Esophagus muscularis mucosa (tissue), 4 donors: Measurements from ENCODE around the gene SORBS1. TPM values are rescaled to one million over a fixed set of nuclear protein-coding genes. Genes with fewer than 3 reads are reported as not detected.
A peak's percentile ranks its signal among the peaks of the same experiment; 100 is the strongest.

Source experiments
- DNase-seq: peaks from one replicate; pipeline ENCODE4 v3.0.0-alpha.2; 2017; ENCODE audit errors: extremely low spot score
- H3K27ac ChIP-seq, 4 donors: fragments of 200-600 bp; sonication (generic); replicated peaks in 1 of 4; 1 replicate in 3 of 4; 2 replicates in 1 of 4; pipeline ENCODE4 v1.5.1; 2016 to 2019; ENCODE audit warnings: mild to moderate bottlenecking in 1 of 4
- H3K27me3 ChIP-seq, 4 donors: fragments of 200-600 bp; sonication (generic); one replicate each; pipeline versions ENCODE4 v1.5.1 to v1.6.0; 2016 to 2019
- H3K36me3 ChIP-seq, 4 donors: fragments of 200-600 bp; sonication (generic); one replicate each; pipeline ENCODE4 v1.5.1; 2016 to 2019
- H3K4me1 ChIP-seq, 4 donors: fragments of 200-600 bp; sonication (generic); one replicate each; pipeline ENCODE4 v1.5.1; 2016 to 2019
- H3K4me3 ChIP-seq, 4 donors: fragments of 200-600 bp; sonication (generic); 1 replicate in 2 of 4; 2 replicates in 2 of 4; pipeline ENCODE4 v1.5.1; 2016 to 2019; ENCODE audit warnings: mild to moderate bottlenecking in 4 of 4, moderate library complexity in 1 of 4
- H3K9me3 ChIP-seq, 4 donors: fragments of 200-600 bp; sonication (generic); 1 replicate in 3 of 4; 2 replicates in 1 of 4; pipeline ENCODE4 v1.5.1; 2016 to 2019
- EP300 ChIP-seq: sonication (generic); formaldehyde crosslinking; IDR thresholded peaks from one replicate; pipeline ENCODE4 v1.6.1; 2017; ENCODE audit warnings: antibody characterized with exemption
- POLR2A ChIP-seq: fragments of 450-650 bp; IDR thresholded peaks from one replicate; pipeline ENCODE4 v1.6.1; 2017; ENCODE audit warnings: antibody characterized with exemption, moderate library complexity, mild to moderate bottlenecking, low read depth
- POLR2AphosphoS5 ChIP-seq, 2 donors: sonication (generic); formaldehyde crosslinking; IDR thresholded peaks; one replicate each; pipeline ENCODE4 v1.6.1; 2017; ENCODE audit warnings: antibody characterized with exemption in 2 of 2
- WGBS: methylation state at CpG from one replicate; pipeline ENCODE4 v1.1.5; 2018; 5-methylcytosine and 5-hydroxymethylcytosine counted together
- intact Hi-C: fragments of 100-400 bp; cut with DNase I; formaldehyde crosslinking; loops from one replicate; pipeline ENCODE4 v1.15.1; 2023
- total RNA-seq, 4 donors: library from RNA; depleted of rRNA; stranded (reverse); fragments of >200 nt; gene quantifications; one replicate each; pipeline versions ENCODE4 v1.1.0 to v1.2.1, GENCODE V29; 2016
- TF ChIP-seq, protein P1 (sequence below), 3 experiments: fragments of 200-600 bp in 2 of 3; fragments of 450-650 bp in 1 of 3; sonication (generic) in 2 of 3; IDR thresholded peaks; one replicate each; pipeline ENCODE4 v1.5.1; 2017 to 2019; ENCODE audit warnings: antibody characterized with exemption in 3 of 3, mild to moderate bottlenecking in 2 of 3, moderate library complexity in 1 of 3

SORBS1 gene
- total RNA-seq, 4 donors from 2014 or later = 1,569 to 2,231 (median 1,854) TPM

DNA sequence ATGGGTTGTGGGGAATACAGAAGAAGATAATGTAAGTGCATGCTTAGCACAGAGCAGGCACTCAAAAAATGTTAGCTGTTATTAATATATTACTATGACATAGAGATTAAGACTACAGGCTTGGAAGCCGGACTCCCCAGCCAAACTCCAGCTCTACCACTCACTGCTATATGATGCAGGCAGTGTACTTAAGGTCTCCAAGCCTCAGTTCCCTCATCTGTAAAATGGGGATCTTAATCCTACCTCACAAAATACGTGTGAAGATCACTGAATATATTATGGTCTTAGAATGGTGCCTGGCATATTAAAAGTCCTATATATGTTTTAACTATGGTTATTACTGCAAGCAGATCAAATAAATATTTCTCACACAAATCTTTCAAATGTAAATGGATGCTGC, 275.6 kb downstream of the SORBS1 start:
- WGBS = 92% methylated on average over 2 of the region's 2 CpGs
- no peaks in the 10 kb centered on the region for H3K36me3 ChIP-seq
- peaks cover 0 to 27% (median 8%) of the 10 kb centered on the region in 4 donors for H3K27me3 ChIP-seq
- peaks cover 12 to 50% (median 32%) of the 10 kb centered on the region in 4 donors for H3K4me1 ChIP-seq
- no peak for TF ChIP-seq POLR2A
- H3K27ac ChIP-seq = peak overlapping the region in 2 of 4 donors; percentile 1 to 21
- no peak for DNase-seq
- intact Hi-C loops = loop anchor here (5.0 kb wide), 1 partner anchor 38 kb away; no protein-coding TSS in a partner anchor
- H3K9me3 ChIP-seq = no peaks in the 10 kb centered on the region
- no peak overlapping the region for H3K4me3 ChIP-seq

DNA sequence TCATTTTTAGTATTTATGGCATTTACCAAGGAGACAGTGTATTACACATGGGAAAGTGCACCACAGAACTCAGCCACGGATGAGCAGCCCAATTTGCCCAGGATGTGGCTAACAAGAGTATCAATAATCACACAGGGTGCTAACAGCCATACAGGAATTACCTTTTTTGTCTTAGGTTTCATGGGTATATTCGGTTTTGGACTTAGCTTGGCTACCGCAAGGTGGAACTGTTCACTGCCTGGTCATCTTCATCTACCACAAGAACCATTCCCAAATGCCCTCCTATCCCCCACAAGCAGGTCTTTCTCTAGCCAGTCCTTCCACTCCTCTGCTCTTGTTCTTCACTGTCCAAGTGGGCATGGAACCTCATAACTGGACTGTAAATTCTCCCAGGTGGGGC, 276.4 kb downstream of the SORBS1 start:
- H3K4me1 ChIP-seq = peaks cover 5 to 58% (median 32%) of the 10 kb centered on the region in 4 donors
- WGBS = 86% methylated on average over 3 of the region's 3 CpGs
- H3K4me3 ChIP-seq = no peak overlapping the region
- no peak for TF ChIP-seq POLR2AphosphoS5 (IDR thresholded peaks at IDR 0.05)
- no peak for TF ChIP-seq EP300
- no peak for TF ChIP-seq POLR2A
- TF ChIP-seq, protein P1, sequence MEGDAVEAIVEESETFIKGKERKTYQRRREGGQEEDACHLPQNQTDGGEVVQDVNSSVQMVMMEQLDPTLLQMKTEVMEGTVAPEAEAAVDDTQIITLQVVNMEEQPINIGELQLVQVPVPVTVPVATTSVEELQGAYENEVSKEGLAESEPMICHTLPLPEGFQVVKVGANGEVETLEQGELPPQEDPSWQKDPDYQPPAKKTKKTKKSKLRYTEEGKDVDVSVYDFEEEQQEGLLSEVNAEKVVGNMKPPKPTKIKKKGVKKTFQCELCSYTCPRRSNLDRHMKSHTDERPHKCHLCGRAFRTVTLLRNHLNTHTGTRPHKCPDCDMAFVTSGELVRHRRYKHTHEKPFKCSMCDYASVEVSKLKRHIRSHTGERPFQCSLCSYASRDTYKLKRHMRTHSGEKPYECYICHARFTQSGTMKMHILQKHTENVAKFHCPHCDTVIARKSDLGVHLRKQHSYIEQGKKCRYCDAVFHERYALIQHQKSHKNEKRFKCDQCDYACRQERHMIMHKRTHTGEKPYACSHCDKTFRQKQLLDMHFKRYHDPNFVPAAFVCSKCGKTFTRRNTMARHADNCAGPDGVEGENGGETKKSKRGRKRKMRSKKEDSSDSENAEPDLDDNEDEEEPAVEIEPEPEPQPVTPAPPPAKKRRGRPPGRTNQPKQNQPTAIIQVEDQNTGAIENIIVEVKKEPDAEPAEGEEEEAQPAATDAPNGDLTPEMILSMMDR (IDR thresholded peaks at IDR 0.05) = no peak
- DNase-seq = no peak
- H3K27me3 ChIP-seq = peaks cover 0 to 20% (median 4%) of the 10 kb centered on the region in 4 donors
- H3K27ac ChIP-seq = peak overlapping the region in 1 of 4 donors; percentile 21
- H3K9me3 ChIP-seq = no peaks in the 10 kb centered on the region
- intact Hi-C loops = loop anchor here (5.0 kb wide), 1 partner anchor 38 kb away; no protein-coding TSS in a partner anchor
- no peaks in the 10 kb centered on the region for H3K36me3 ChIP-seq

DNA sequence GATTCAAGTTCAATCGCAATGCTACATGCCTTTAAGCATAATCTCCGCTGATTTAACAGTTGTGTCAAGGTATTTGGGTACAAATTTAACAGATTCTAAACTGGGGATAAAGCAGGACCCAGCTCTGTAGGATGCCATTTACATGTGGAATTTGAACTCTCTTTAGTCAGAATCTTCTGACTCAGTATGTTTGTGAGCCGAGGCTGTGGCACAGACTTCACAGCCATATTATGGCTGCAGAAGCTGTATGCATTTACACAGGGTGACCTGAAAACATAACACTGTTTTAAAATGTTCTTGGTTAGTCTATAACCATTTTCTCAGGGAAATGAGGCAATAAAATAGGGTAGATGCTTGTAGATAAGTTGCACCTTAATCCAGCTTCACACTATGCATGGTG, 279.1 kb downstream of the SORBS1 start:
- DNase-seq = no peak
- WGBS = 86% methylated on average over 3 of the region's 3 CpGs

DNA sequence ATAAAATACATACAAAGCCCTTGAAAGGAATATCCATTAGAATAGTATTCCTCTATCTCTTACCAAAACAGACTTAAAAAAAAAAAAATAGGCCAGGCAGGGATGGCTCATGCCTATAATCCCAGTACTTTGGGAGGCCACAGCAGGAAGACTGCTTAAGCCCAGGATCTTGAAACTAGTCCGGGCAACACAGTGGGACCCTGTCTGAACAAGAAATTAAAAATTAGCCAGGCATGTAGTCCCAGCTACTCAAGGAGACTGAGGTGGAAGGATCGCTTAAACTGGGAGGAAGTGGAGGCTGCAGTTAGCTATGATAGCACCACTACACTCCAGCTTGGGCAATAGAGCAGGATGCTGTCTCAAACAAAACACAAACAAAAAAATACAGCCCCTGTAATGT, 280.0 kb downstream of the SORBS1 start:
- H3K27ac ChIP-seq = peak overlapping the region in 2 of 4 donors; percentile 13 to 72

More for the DNA sequence above, 279.1 kb downstream of the SORBS1 start:
- TF ChIP-seq EP300 (no peak), POLR2A (no peak), POLR2AphosphoS5 (IDR thresholded peaks at IDR 0.05) (no peak)
- TF ChIP-seq, protein P1 (IDR thresholded peaks at IDR 0.05) = no peak
- H3K4me1 ChIP-seq = peaks cover 12 to 67% (median 50%) of the 10 kb centered on the region in 4 donors
- no peak overlapping the region for H3K4me3 ChIP-seq
- peaks cover 0 to 4% (median 0%) of the 10 kb centered on the region in 4 donors for H3K27me3 ChIP-seq
- intact Hi-C loops = no loop called here
- no peaks in the 10 kb centered on the region for H3K36me3 ChIP-seq
- no peaks in the 10 kb centered on the region for H3K9me3 ChIP-seq
- H3K27ac ChIP-seq = no peak overlapping the region

DNA sequence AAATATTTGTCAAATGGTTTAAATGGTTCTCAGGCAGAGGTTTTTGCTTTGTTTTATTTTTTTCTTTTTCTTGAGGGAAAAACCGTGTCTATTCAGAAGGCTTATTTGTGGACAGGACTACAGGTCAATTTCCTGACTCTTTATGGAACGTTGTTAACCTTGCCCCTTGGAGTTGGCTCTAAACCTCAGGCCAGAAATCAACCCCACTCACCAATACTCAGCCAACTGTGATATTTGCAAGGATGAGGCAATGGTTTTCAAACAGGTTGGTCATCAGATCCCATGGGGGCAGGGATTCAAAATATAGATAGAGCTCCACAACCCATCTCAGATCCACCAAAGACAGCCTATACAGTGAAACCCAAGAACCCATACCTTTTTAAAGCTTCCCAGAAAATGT, 280.5 kb downstream of the SORBS1 start:
- H3K4me1 ChIP-seq = peaks cover 12 to 68% (median 58%) of the 10 kb centered on the region in 4 donors
- no peaks in the 10 kb centered on the region for H3K36me3 ChIP-seq
- no peak for DNase-seq
- TF ChIP-seq, protein P1 (IDR thresholded peaks at IDR 0.05) = no peak
- TF ChIP-seq POLR2AphosphoS5 (IDR thresholded peaks at IDR 0.05) (no peak), EP300 (no peak), POLR2A (no peak)
- H3K27me3 ChIP-seq = peaks cover 0 to 4% (median 0%) of the 10 kb centered on the region in 4 donors
- intact Hi-C loops = no loop called here
- peak overlapping the region; percentile 13 to 77 (median 70) for H3K27ac ChIP-seq
- 77% methylated on average over 2 of the region's 2 CpGs for WGBS
- no peak overlapping the region for H3K4me3 ChIP-seq
- H3K9me3 ChIP-seq = no peaks in the 10 kb centered on the region

More for the DNA sequence above, 280.0 kb downstream of the SORBS1 start:
- TF ChIP-seq EP300 = no peak
- TF ChIP-seq POLR2AphosphoS5 (IDR thresholded peaks at IDR 0.05) = no peak
- no peak for TF ChIP-seq POLR2A
- TF ChIP-seq, protein P1 (IDR thresholded peaks at IDR 0.05) = no peak
- 100% methylated on average over 2 of the region's 2 CpGs for WGBS
- no peaks in the 10 kb centered on the region for H3K9me3 ChIP-seq
- no peak for DNase-seq
- peaks cover 0 to 4% (median 0%) of the 10 kb centered on the region in 4 donors for H3K27me3 ChIP-seq
- H3K36me3 ChIP-seq = no peaks in the 10 kb centered on the region
- intact Hi-C loops = no loop called here
- no peak overlapping the region for H3K4me3 ChIP-seq
- H3K4me1 ChIP-seq = peaks cover 12 to 67% (median 53%) of the 10 kb centered on the region in 4 donors
